Caco-2 (cell line): ENCODE measurements around the gene NMNAT1. TPM values are rescaled to one million over a fixed set of nuclear protein-coding genes. Genes with fewer than 3 reads are reported as not detected.
"Not testable (repeated sequence)": the region's sequence is repeated elsewhere in the genome, so short reads cannot be mapped to it uniquely, and the experiment has no call there.

Source experiments
- BruUV-seq: library from RNA; stranded (reverse); fragments of 400-500 nt; replicated peaks from 2 replicates; lab custom pipeline; 2021; lab: Mats Ljungman, UMichigan
- CTCF ChIA-PET: fragments of 300-600 bp; sonication (Branson Sonifier 250); formaldehyde crosslinking; loops from one replicate; lab custom pipeline; 2022; ENCODE audit warnings: antibody characterized with exemption; lab: Charles Lee
- POLR2A ChIA-PET: fragments of 300-600 bp; sonication (Branson Sonifier 250); formaldehyde crosslinking; loops from one replicate; lab custom pipeline; 2022; ENCODE audit warnings: antibody characterized with exemption; lab: Charles Lee
- DNase-seq, 2 experiments: peaks; one replicate each; pipeline versions ENCODE4 v3.0.0 to v3.0.0-alpha.2; 2020 to 2022
- H3K27me3 ChIP-seq: replicated peaks from 2 replicates; pipeline ENCODE4 v1.6.0; 2011; ENCODE audit warnings: low read length; ENCODE audit not compliant: control insufficient read depth, insufficient read depth
- H3K36me3 ChIP-seq: 2 replicates; pipeline ENCODE4 v1.5.1; 2011; ENCODE audit warnings: low read length; ENCODE audit not compliant: control insufficient read depth, insufficient read depth
- H3K4me1 ChIP-seq: fragments of 250-450 bp; sonication (Bioruptor Pico); 2 replicates; pipeline ENCODE4 v1.5.1; 2020; ENCODE audit warnings: mild to moderate bottlenecking
- H3K4me3 ChIP-seq: 2 replicates; pipeline ENCODE4 v1.5.1; 2011; ENCODE audit warnings: low read depth, mild to moderate bottlenecking, control low read depth, low read length
- H3K9me3 ChIP-seq: fragments of 250-450 bp; sonication (Bioruptor Pico); 2 replicates; pipeline ENCODE4 v1.5.1; 2020; ENCODE audit warnings: mild to moderate bottlenecking, moderate library complexity
- H3K27ac Mint-ChIP-seq: one replicate; pipeline ENCODE4 v1.8.0; 2022; ENCODE audit warnings: mixed read lengths; ENCODE audit not compliant: unreplicated experiment
- H3K27me3 Mint-ChIP-seq: one replicate; pipeline ENCODE4 v1.8.0; 2022; ENCODE audit warnings: mixed read lengths; ENCODE audit not compliant: insufficient read depth, unreplicated experiment
- H3K36me3 Mint-ChIP-seq: one replicate; pipeline ENCODE4 v1.8.0; 2022; ENCODE audit warnings: mild to moderate bottlenecking, mixed read lengths; ENCODE audit not compliant: insufficient read depth, unreplicated experiment
- H3K4me1 Mint-ChIP-seq: one replicate; pipeline ENCODE4 v1.8.0; 2022; ENCODE audit warnings: low read depth, mixed read lengths; ENCODE audit not compliant: unreplicated experiment
- H3K4me3 Mint-ChIP-seq: one replicate; pipeline ENCODE4 v1.8.0; 2022; ENCODE audit warnings: mild to moderate bottlenecking, moderate library complexity, mixed read lengths; ENCODE audit not compliant: unreplicated experiment
- H3K9me3 Mint-ChIP-seq: one replicate; pipeline ENCODE4 v1.8.0; 2022; ENCODE audit warnings: mixed read lengths; ENCODE audit not compliant: unreplicated experiment
- CTCF ChIP-seq, 2 experiments: fragments of 200-600 bp in 1 of 2; IDR thresholded peaks; 1 replicate in 1 of 2; 2 replicates in 1 of 2; pipeline versions ENCODE4 v1.5.1 to v1.8.0; 2011 to 2022; ENCODE audit warnings: antibody characterized with exemption in 1 of 2, control low read depth in 1 of 2, inconsistent platforms in 1 of 2, low read depth in 1 of 2, low read length in 1 of 2, mild to moderate bottlenecking in 1 of 2, moderate library complexity in 1 of 2; ENCODE audit not compliant: insufficient read depth in 1 of 2, severe bottlenecking in 1 of 2, unreplicated experiment in 1 of 2
- intact Hi-C: fragments of 100-400 bp; cut with micrococcal nuclease; formaldehyde crosslinking; loops from one replicate; pipeline ENCODE4 v1.10.0; 2022; ENCODE audit not compliant: unreplicated experiment
- total RNA-seq: library from RNA; stranded (reverse); gene quantifications from 2 replicates; pipeline ENCODE4 v1.2.3, GENCODE V29; 2022

The NMNAT1 gene
- total RNA-seq, 1 experiment from 2014 or later: 3.8 TPM

DNA sequence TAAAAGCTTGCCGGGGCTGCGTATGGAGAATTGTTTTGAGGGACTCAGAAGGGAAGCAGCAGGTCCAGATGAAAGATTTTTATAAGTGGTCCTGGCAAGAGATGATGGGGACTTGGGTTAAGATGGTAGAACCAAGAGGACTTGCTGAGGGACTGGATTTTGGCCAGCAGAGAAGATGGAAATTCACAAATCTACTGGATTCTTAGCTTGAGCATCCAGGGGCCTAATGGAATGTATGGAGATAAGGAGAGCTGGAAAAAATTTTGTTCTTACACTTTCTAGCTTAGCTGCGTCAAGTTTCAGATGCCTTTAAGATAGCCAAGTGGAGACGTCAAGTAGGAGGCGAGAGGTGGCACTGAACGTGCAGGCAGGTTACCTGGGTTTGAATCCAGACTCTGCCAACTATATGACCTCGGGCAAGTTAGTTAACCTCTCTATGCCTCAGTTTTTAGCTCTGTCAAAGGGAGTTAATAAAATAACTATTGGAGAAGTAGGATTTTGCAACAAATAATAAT is 50.3 kb downstream of the NMNAT1 start:
- Mint-ChIP-seq H3K27me3 (no peaks in the 10 kb centered on the region), H3K27ac (no peak overlapping the region), H3K4me3 (no peak overlapping the region), H3K4me1 (peaks cover 14% of the 10 kb centered on the region), H3K9me3 (no peaks in the 10 kb centered on the region), H3K36me3 (no peaks in the 10 kb centered on the region)
- Histone ChIP-seq H3K4me1 (no peaks in the 10 kb centered on the region), H3K4me3 (no peak overlapping the region), H3K9me3 (no peaks in the 10 kb centered on the region), H3K27me3 (no peaks in the 10 kb centered on the region), H3K36me3 (no peaks in the 10 kb centered on the region)
- ChIA-PET CTCF (interaction anchor here (0.7 to 1.0 kb wide), 2 partner anchors 216 to 468 kb away, joined by 3 read pairs; no protein-coding TSS in a partner anchor), POLR2A (no interaction called here)
- TF ChIP-seq CTCF (IDR thresholded peaks at IDR 0.05; ENCODE audit: insufficient read depth in 1 of 2, low read depth in 1 of 2, low read length in 1 of 2, severe bottlenecking in 1 of 2, unreplicated experiment in 1 of 2): no peak
- intact Hi-C loops: no loop called here
- BruUV-seq: no TSS peak
- no peak for DNase-seq

GRCh38 chr1:9996624-9997582 is 53.6 kb downstream of the NMNAT1 start, which contains the start of gene RBP7:
Gene RBP7, plus strand, starts transcription at chr1:9997228. Its CDS starts 31 bp downstream, at chr1:9997259.
- no peaks in the 10 kb centered on the region for H3K9me3 Mint-ChIP-seq
- POLR2A ChIA-PET: no interaction called here
- H3K27ac Mint-ChIP-seq: no peak within 1 kb of the TSS
- no peaks in the 10 kb centered on the region for H3K36me3 Mint-ChIP-seq
- Histone ChIP-seq H3K36me3 (no peaks in the 10 kb centered on the region), H3K27me3 (no peaks in the 10 kb centered on the region), H3K4me1 (no peaks in the 10 kb centered on the region), H3K9me3 (no peaks in the 10 kb centered on the region), H3K4me3 (peak within 1 kb of the TSS; percentile 53)
- H3K4me3 Mint-ChIP-seq: peak within 1 kb of the TSS; percentile 82
- peaks cover 14% of the 10 kb centered on the region for H3K4me1 Mint-ChIP-seq
- CTCF ChIA-PET: interaction anchor here (1.1 kb wide), 1 partner anchor 46 kb away, joined by 4 read pairs; no protein-coding TSS in a partner anchor
- no peak for TF ChIP-seq CTCF (IDR thresholded peaks at IDR 0.05; ENCODE audit: insufficient read depth in 1 of 2, low read depth in 1 of 2, low read length in 1 of 2, severe bottlenecking in 1 of 2, unreplicated experiment in 1 of 2)
- peak; percentile 40 to 46 for DNase-seq
- no TSS peak for BruUV-seq
- no peaks in the 10 kb centered on the region for H3K27me3 Mint-ChIP-seq
- intact Hi-C loops: loop anchor here (5.0 kb wide), 1 partner anchor 35 kb away; the partner anchor contains the start of gene UBE4B

DNA sequence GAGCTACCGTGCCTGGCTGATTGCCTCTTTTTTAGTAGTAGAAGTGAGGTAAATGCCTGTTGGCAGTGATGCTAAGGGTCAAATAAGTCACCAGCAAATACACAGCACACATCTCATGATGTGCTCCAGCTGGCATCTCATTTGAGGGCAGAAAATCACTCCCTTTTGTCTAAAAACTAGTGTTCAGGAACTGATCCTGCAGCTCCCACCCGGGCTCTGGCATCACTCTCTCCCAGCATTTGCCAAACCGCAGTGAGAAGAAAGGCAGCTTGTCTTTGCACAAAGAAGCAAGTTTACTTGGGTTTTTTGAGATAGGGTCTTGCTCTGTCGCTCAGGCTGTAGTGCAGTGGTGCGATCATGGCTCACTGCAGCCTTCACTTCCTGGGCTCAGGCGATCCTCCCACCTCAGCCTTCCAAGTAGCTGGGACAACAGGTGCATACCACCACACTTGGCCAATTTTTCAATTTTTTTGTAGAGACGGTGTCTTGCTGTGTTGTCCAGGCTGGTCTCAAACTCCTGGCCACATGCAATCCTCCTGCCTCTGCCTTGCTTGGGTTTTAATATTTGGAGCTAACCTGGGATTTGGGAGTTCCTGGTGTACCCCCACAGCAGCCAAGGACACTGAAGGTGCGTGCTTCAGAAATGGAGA is 57.9 kb downstream of the NMNAT1 start:
- Histone ChIP-seq H3K9me3 (no peaks in the 10 kb centered on the region), H3K4me1 (no peaks in the 10 kb centered on the region), H3K4me3 (no peak overlapping the region), H3K36me3 (no peaks in the 10 kb centered on the region), H3K27me3 (no peaks in the 10 kb centered on the region)
- Mint-ChIP-seq H3K4me1 (no peaks in the 10 kb centered on the region), H3K9me3 (no peaks in the 10 kb centered on the region), H3K4me3 (no peak overlapping the region), H3K27ac (no peak overlapping the region), H3K36me3 (no peaks in the 10 kb centered on the region), H3K27me3 (no peaks in the 10 kb centered on the region)
- CTCF ChIA-PET: no interaction called here
- DNase-seq: no peak
- intact Hi-C loops: no loop called here
- TF ChIP-seq CTCF (IDR thresholded peaks at IDR 0.05; ENCODE audit: insufficient read depth in 1 of 2, low read depth in 1 of 2, low read length in 1 of 2, severe bottlenecking in 1 of 2, unreplicated experiment in 1 of 2): no peak
- POLR2A ChIA-PET: no interaction called here
- BruUV-seq: no TSS peak

GRCh38 chr1:10005248-10005647 is 62.0 kb downstream of the NMNAT1 start:
- H3K36me3 Mint-ChIP-seq, DNase-seq, BruUV-seq, H3K4me1 Mint-ChIP-seq, H3K4me3 ChIP-seq, H3K9me3 Mint-ChIP-seq, H3K36me3 ChIP-seq, H3K27ac Mint-ChIP-seq, H3K4me3 Mint-ChIP-seq, H3K27me3 ChIP-seq, H3K4me1 ChIP-seq, H3K9me3 ChIP-seq, H3K27me3 Mint-ChIP-seq, POLR2A ChIA-PET, intact Hi-C loops: not testable (repeated sequence)
- CTCF ChIA-PET: interaction anchor here (0.7 kb wide), 1 partner anchor 204 kb away, joined by 4 read pairs; no protein-coding TSS in a partner anchor
